ENCODE measurements around the gene PTH2R.
"Not testable (repeated sequence)": the region's sequence is repeated elsewhere in the genome, so short reads cannot be mapped to it uniquely, and the experiment has no call there.

DNA sequence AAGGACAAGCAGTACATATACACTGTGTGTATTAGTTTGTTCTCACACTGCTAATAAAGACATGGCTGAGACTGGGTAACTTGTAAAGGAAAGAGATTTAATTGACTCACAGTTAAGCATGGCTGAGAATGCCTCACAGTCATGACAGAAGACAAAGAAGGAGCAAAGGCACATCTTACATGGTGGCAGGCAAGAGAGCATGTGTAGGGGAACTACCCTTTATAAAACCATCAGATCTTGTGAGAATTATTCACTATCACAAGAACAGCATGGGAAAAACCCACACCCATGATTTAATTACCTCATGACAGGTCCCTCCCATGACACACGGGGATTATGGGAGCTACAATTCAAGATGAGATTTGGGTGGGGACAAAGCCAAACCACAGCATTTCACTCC is 129.0 kb downstream of the PTH2R start:
- TF ChIP-seq, protein P1, sequence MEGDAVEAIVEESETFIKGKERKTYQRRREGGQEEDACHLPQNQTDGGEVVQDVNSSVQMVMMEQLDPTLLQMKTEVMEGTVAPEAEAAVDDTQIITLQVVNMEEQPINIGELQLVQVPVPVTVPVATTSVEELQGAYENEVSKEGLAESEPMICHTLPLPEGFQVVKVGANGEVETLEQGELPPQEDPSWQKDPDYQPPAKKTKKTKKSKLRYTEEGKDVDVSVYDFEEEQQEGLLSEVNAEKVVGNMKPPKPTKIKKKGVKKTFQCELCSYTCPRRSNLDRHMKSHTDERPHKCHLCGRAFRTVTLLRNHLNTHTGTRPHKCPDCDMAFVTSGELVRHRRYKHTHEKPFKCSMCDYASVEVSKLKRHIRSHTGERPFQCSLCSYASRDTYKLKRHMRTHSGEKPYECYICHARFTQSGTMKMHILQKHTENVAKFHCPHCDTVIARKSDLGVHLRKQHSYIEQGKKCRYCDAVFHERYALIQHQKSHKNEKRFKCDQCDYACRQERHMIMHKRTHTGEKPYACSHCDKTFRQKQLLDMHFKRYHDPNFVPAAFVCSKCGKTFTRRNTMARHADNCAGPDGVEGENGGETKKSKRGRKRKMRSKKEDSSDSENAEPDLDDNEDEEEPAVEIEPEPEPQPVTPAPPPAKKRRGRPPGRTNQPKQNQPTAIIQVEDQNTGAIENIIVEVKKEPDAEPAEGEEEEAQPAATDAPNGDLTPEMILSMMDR (conservative IDR thresholded peaks at IDR 0.05), result not testable (repeated sequence)
- not testable (repeated sequence) for TF ChIP-seq ZFX (IDR thresholded peaks at IDR 0.05)

All from C4-2B (cell line).